Left lung (tissue), 14 donors: ENCODE data around the gene ZBTB20. TPM values are rescaled to one million over a fixed set of nuclear protein-coding genes. Genes with fewer than 3 reads are reported as not detected.

Experiments used
- ATAC-seq: fragments of 200-7000 bp; cut with Tn5 transposase; one replicate; pipeline ENCODE4 v1.9.1; 2020; ENCODE audit warnings: moderate library complexity
- DNase-seq, 4 donors: peaks; one replicate each; pipeline ENCODE4 v3.0.0-alpha.2; 2013 to 2020
- H3K27ac ChIP-seq, 2 donors: fragments of 200-600 bp; sonication (generic) in 1 of 2; one replicate each; pipeline versions ENCODE4 v1.5.0 to v1.8.0; 2020 to 2021
- H3K27me3 ChIP-seq, 2 donors: fragments of 200-600 bp; sonication (generic) in 1 of 2; one replicate each; pipeline versions ENCODE4 v1.5.0 to v1.8.0; 2020 to 2021
- H3K36me3 ChIP-seq, 2 donors: fragments of 200-600 bp; sonication (generic) in 1 of 2; one replicate each; pipeline versions ENCODE4 v1.5.0 to v1.8.0; 2020 to 2021
- H3K4me1 ChIP-seq, 2 donors: fragments of 200-600 bp; one replicate each; pipeline ENCODE4 v1.8.0; 2021
- H3K4me3 ChIP-seq, 2 donors: fragments of 200-600 bp; sonication (generic) in 1 of 2; one replicate each; pipeline versions ENCODE4 v1.5.0 to v1.8.0; 2020 to 2021; ENCODE audit warnings: mild to moderate bottlenecking in 1 of 2
- H3K9me3 ChIP-seq, 2 donors: fragments of 200-600 bp; sonication (generic) in 1 of 2; one replicate each; pipeline versions ENCODE4 v1.5.0 to v1.8.0; 2020 to 2021
- intact Hi-C, 2 donors: fragments of 100-400 bp; cut with DNase I; formaldehyde crosslinking; loops; one replicate each; pipeline versions ENCODE4 v1.11.2 to v1.14.2; 2022
- long read RNA-seq, 12 donors: library from polyadenylated mRNA in 2 of 12; unstranded in 2 of 12; transcript quantifications; one replicate each; pipeline ENCODE4 v2.0.0 and lab custom pipeline, GENCODE V29; 2019 to 2026
- polyA plus RNA-seq, 6 donors: library from polyadenylated mRNA; unstranded; fragments of 120-200 nt; gene quantifications; one replicate each; pipeline ENCODE4 v1.2.1, GENCODE V29; 2013; ENCODE audit not compliant: insufficient read length in 6 of 6
- total RNA-seq, 2 donors: library from RNA; stranded (reverse); fragmentation: NEBNext Ultra II Directional; extraction: Animal tissue kit (Norgen Biotek cat#: 25700); gene quantifications; one replicate each; pipeline ENCODE4 v1.2.1, GENCODE V29; 2021
- TF ChIP-seq, protein P1 (sequence below), 2 donors: fragments of 200-600 bp; sonication (generic) in 1 of 2; IDR thresholded peaks; one replicate each; pipeline versions ENCODE4 v1.5.0 to v1.8.0; 2021; ENCODE audit warnings: antibody characterized with exemption in 2 of 2
- donor health status: DM: no; HTN: yes; CAD: no.
- donor health status: DM: no; HTN: no; CAD: no.

The ZBTB20 gene
- 10 to 100 TPM; 48.2 to 63.5 TPM for total RNA-seq
- 1 to 10 TPM; 1.1 to 6.3 (median 5.2) TPM for polyA plus RNA-seq
- long read RNA-seq, donor 1 = 0 reads
- long read RNA-seq, donor 2 = 0 reads
- long read RNA-seq, donor 3 = 0 reads
- long read RNA-seq, donor 4, partial matches to known transcripts = 5 of 11 reads
- long read RNA-seq, donor 4, other reads (novel, unspliced or antisense) = 5 of 11 reads
- long read RNA-seq, donor 5 = 0 reads
- long read RNA-seq, donor 6 = 0 reads
- long read RNA-seq, donor 7 = 0 reads
- long read RNA-seq, donor 8 = 0 reads
- long read RNA-seq, donor 9 = 0 reads
- long read RNA-seq, donor 10, partial matches to known transcripts = 3 of 11 reads
- long read RNA-seq, donor 10, other reads (novel, unspliced or antisense) = 7 of 11 reads
- long read RNA-seq, donor 11 = 0 reads
- long read RNA-seq, donor 12 = 0 reads

DNA sequence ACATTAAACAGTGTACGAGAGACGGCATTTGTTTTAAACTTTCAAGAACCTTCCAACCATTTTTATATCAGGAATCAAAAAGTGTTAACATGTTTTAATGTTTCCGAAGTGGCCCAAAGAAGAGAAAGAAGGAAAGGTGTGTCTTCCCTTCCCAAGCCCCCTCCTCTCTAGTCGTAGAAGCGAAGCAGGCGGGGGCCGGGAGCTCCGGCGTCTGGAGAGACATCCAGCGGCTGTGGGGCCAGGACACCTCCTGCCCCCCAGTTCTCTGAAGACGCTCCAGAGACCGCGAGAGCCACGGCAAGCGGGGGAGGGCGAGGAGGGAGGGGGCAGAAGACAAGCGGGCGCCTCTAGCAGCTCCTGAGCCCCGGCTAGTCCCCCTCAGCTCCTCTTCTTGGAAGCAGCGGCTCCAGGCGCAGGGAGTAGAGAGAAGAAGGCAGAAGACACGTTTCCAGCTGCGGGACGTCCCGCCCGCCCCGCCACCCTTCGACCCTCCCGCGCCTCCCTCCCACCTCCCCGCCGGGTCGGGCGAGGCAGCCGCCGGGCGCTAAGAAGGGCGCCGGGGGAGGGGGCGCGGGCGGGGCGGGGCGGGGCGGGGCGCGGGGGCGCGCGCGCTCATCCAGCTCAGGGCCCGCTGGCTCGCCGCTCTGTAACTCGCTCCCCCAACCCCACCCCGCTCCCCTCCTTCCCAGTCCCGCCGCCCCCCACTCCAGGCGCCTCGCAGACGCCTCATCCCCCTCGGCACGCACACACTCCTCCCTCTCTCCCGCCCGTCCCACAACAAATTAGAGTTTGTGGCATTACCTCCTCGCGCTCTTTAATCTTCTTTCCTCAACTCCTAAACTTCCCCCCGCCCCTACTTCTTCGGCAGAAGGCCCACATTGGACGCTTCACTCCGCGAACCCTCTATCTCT, at the start of gene ZBTB20:
ZBTB20 (minus strand) TSS at position 871 of the 911 bp plus-strand sequence.
- peak within 1 kb of the TSS; percentile 77 to 83 for H3K4me3 ChIP-seq
- H3K36me3 ChIP-seq = no peaks in the 10 kb centered on the region
- TF ChIP-seq, protein P1, sequence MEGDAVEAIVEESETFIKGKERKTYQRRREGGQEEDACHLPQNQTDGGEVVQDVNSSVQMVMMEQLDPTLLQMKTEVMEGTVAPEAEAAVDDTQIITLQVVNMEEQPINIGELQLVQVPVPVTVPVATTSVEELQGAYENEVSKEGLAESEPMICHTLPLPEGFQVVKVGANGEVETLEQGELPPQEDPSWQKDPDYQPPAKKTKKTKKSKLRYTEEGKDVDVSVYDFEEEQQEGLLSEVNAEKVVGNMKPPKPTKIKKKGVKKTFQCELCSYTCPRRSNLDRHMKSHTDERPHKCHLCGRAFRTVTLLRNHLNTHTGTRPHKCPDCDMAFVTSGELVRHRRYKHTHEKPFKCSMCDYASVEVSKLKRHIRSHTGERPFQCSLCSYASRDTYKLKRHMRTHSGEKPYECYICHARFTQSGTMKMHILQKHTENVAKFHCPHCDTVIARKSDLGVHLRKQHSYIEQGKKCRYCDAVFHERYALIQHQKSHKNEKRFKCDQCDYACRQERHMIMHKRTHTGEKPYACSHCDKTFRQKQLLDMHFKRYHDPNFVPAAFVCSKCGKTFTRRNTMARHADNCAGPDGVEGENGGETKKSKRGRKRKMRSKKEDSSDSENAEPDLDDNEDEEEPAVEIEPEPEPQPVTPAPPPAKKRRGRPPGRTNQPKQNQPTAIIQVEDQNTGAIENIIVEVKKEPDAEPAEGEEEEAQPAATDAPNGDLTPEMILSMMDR (IDR thresholded peaks at IDR 0.05) = no peak
- H3K27ac ChIP-seq = peak within 1 kb of the TSS; percentile 97
- H3K27me3 ChIP-seq = no peaks in the 10 kb centered on the region
- DNase-seq = peak; percentile 64 to 90 (median 77)
- no peaks in the 10 kb centered on the region for H3K9me3 ChIP-seq
- intact Hi-C loops = loop anchor here in 1 of 2 donors (10.0 kb wide), 1 partner anchor 52 kb away; no protein-coding TSS in a partner anchor
- H3K4me1 ChIP-seq = peaks cover 0 to 15% of the 10 kb centered on the region in 2 donors
- ATAC-seq = peak; percentile 57

DNA sequence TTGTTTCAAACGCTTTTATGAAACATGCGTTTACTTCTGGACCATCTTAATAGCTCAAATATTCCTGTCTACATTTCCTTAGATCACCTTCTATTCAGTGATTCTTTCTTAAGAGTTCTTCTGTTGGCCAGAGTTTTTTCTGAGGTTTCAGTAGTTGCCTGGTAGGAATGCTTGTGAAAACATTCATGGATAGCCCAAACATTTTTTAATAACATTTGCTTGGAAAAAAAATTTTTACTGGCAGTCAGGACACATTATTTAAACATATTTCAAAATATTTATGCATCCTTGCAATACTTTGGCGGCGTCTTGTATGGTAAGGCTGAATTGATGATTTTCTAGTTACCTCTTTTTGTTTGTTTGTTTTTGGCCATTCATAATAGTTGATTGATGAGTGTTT, 47.4 kb upstream of the ZBTB20 start:
- Histone ChIP-seq H3K27me3 (no peaks in the 10 kb centered on the region), H3K36me3 (no peaks in the 10 kb centered on the region), H3K9me3 (peaks cover 0 to 19% of the 10 kb centered on the region in 2 donors), H3K4me3 (no peak overlapping the region), H3K27ac (no peak overlapping the region), H3K4me1 (no peaks in the 10 kb centered on the region)
- DNase-seq = no peak
- ATAC-seq = no peak
- intact Hi-C loops = no loop called here
- TF ChIP-seq, protein P1 (IDR thresholded peaks at IDR 0.05) = no peak

DNA sequence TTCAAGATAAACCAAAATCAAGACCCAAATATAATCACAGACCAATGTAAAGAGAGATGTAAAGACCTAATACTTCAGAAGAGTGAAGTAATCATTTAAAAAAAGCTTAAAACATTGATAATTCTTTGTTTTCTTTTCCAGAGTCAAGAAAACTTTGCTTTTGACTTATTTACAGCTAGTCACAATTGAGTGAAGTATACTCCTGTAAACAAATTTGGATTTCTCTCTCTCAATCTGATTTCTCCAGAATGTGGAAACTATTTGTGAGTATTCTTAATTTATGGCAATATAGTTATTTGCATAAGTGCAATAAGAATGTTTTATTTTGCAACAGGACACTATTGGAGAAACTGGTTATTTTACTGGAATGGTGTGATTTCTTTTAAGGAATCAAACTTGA, 43.7 kb upstream of the ZBTB20 start:
- ATAC-seq (no peak), DNase-seq (no peak)
- H3K36me3 ChIP-seq = no peaks in the 10 kb centered on the region
- intact Hi-C loops = no loop called here
- no peak overlapping the region for H3K4me3 ChIP-seq
- H3K9me3 ChIP-seq = peaks cover 0 to 19% of the 10 kb centered on the region in 2 donors
- H3K27ac ChIP-seq = no peak overlapping the region
- no peaks in the 10 kb centered on the region for H3K4me1 ChIP-seq
- TF ChIP-seq, protein P1 (IDR thresholded peaks at IDR 0.05) = no peak
- H3K27me3 ChIP-seq = no peaks in the 10 kb centered on the region

DNA sequence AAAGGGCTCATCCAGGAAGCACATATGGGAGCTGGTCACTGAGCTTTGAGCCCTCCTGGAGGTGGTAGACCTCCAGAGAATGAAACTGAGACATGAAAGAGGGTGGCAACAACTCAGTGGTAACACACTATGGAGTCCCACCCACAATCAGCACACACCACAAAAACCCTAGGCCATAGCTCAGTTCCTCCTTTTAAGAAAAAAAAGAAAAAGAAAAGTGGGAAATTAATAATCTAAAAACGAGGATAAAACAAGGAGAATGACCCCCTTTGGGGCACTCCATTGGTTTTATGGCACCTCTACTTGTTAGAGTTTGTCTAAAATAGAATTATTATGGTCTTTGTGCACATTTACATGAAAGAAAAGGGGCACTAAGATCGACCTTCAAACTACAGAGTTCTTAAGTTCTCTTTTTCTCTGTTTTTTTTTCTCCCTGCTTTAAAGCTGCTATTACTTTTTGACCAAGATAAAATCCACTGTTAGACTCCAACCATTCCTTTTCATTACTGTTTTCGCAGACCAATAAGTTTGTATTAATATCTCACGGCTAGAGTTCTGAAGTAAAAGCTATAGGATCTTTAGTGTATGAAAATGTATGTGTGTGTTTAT, 40.2 kb upstream of the ZBTB20 start:
- peaks cover 0 to 19% of the 10 kb centered on the region in 2 donors for H3K9me3 ChIP-seq
- no peaks in the 10 kb centered on the region for H3K27me3 ChIP-seq
- DNase-seq (no peak), ATAC-seq (no peak)
- H3K36me3 ChIP-seq = no peaks in the 10 kb centered on the region
- no peak overlapping the region for H3K4me3 ChIP-seq
- TF ChIP-seq, protein P1 (IDR thresholded peaks at IDR 0.05) = no peak
- no peak overlapping the region for H3K27ac ChIP-seq
- intact Hi-C loops = no loop called here
- no peaks in the 10 kb centered on the region for H3K4me1 ChIP-seq
